GM04503 (cell line): Measurements from ENCODE around the gene FBXL20.

Experiments
- DNase-seq: peaks from one replicate; pipeline ENCODE4 v3.0.0-alpha.2; 2012; ENCODE audit warnings: low read depth

The FBXL20 gene

GRCh38 chr17:39225959-39226683 lies 175.3 kb downstream of the FBXL20 start:
- DNase-seq, result no peak

GRCh38 chr17:39225308-39225958 lies 176.0 kb downstream of the FBXL20 start, which contains the start of gene STAC2:
TSS of gene STAC2 (minus strand) at chr17:39225945. CDS start at chr17:39225502, 443 bp downstream.
- DNase-seq, result no peak

- DNase-seq, result no peak
Observed at GRCh38 chr17:39224778-39225307, 176.6 kb downstream of the FBXL20 start.

- no peak for DNase-seq
Observed at GRCh38 chr17:39223907-39224777, 177.3 kb downstream of the FBXL20 start.

- no peak for DNase-seq
Observed at GRCh38 chr17:39222866-39223834, 178.3 kb downstream of the FBXL20 start.

- DNase-seq, result no peak
Observed at GRCh38 chr17:39222151-39222550, 179.3 kb downstream of the FBXL20 start.

GRCh38 chr17:39221572-39221971 lies 179.9 kb downstream of the FBXL20 start:
- DNase-seq, result no peak

GRCh38 chr17:39219647-39220154 lies 181.7 kb downstream of the FBXL20 start:
- no peak for DNase-seq

- DNase-seq, result no peak
Observed at GRCh38 chr17:39218906-39219305, 182.5 kb downstream of the FBXL20 start.

- DNase-seq, result no peak
Observed at GRCh38 chr17:39217734-39218369, 183.6 kb downstream of the FBXL20 start.

- no peak for DNase-seq
Observed at GRCh38 chr17:39213852-39214251, 187.6 kb downstream of the FBXL20 start.

- DNase-seq, result no peak
Observed at GRCh38 chr17:39212841-39213480, 188.5 kb downstream of the FBXL20 start.

- DNase-seq, result no peak
Observed at GRCh38 chr17:39212195-39212810, 189.1 kb downstream of the FBXL20 start.

- DNase-seq, result no peak
Observed at GRCh38 chr17:39210093-39210434, 191.4 kb downstream of the FBXL20 start.

GRCh38 chr17:39209317-39210092 lies 191.9 kb downstream of the FBXL20 start:
- no peak for DNase-seq

GRCh38 chr17:39208893-39209292 lies 192.5 kb downstream of the FBXL20 start:
- DNase-seq, result no peak

- DNase-seq, result no peak
Observed at GRCh38 chr17:39208136-39208535, 193.3 kb downstream of the FBXL20 start.

GRCh38 chr17:39205112-39205526 lies 196.3 kb downstream of the FBXL20 start:
- DNase-seq, result no peak

- DNase-seq, result no peak
Observed at GRCh38 chr17:39204245-39204644, 197.2 kb downstream of the FBXL20 start.
